ENCODE results near the gene SEBOX.

DNA sequence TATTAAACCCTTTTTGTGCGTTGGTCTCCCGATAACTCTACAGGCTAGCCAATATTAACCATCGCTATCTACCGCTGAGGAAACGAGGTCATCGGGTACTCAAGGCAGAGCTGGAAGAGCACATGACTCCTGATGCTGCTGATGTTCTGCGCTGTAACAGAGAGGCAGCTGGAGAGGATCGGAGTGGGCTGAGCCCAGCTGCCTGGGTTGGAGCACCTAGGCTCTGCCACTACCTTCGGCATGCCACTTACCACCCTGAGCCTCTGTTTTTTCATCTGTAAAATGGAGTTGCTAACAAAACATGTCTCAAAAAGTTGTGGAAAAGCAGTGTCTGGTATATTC lies 41.4 kb upstream of the SEBOX start:
- TF ChIP-seq, protein P1, sequence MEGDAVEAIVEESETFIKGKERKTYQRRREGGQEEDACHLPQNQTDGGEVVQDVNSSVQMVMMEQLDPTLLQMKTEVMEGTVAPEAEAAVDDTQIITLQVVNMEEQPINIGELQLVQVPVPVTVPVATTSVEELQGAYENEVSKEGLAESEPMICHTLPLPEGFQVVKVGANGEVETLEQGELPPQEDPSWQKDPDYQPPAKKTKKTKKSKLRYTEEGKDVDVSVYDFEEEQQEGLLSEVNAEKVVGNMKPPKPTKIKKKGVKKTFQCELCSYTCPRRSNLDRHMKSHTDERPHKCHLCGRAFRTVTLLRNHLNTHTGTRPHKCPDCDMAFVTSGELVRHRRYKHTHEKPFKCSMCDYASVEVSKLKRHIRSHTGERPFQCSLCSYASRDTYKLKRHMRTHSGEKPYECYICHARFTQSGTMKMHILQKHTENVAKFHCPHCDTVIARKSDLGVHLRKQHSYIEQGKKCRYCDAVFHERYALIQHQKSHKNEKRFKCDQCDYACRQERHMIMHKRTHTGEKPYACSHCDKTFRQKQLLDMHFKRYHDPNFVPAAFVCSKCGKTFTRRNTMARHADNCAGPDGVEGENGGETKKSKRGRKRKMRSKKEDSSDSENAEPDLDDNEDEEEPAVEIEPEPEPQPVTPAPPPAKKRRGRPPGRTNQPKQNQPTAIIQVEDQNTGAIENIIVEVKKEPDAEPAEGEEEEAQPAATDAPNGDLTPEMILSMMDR (IDR thresholded peaks at IDR 0.05): no peak
- TF ChIP-seq POLR2A (IDR thresholded peaks at IDR 0.05): no peak
